PC-3 (cell line): ENCODE measurements around the gene MBTPS2. TPM values are rescaled to one million over a fixed set of nuclear protein-coding genes. Genes with fewer than 3 reads are reported as not detected.

ENCODE experiments used
- ATAC-seq: fragments of 200-7000 bp; cut with Tn5 transposase; 2 replicates; pipeline ENCODE4 v1.9.1; 2020; ENCODE audit warnings: mild to moderate bottlenecking, moderate library complexity
- BruUV-seq: library from RNA; stranded (reverse); fragments of 400-500 nt; replicated peaks from 2 replicates; lab custom pipeline; 2021; lab: Mats Ljungman, UMichigan
- CTCF ChIA-PET: fragments of 300-600 bp; sonication (Branson Sonifier 250); formaldehyde crosslinking; loops from one replicate; lab custom pipeline; 2022; ENCODE audit warnings: antibody characterized with exemption; lab: Charles Lee
- POLR2A ChIA-PET: fragments of 300-600 bp; sonication (Branson Sonifier 250); formaldehyde crosslinking; loops from one replicate; lab custom pipeline; 2022; ENCODE audit warnings: antibody characterized with exemption; ENCODE audit not compliant: unreplicated experiment; lab: Charles Lee
- DNase-seq: peaks from one replicate; pipeline ENCODE4 v3.0.0-alpha.2; 2015
- H2AFZ ChIP-seq: fragments of 300-600 bp; sonication (generic); 2 replicates; pipeline ENCODE4 v1.6.0; 2016; ENCODE audit warnings: antibody characterized with exemption, low read length
- H3F3A ChIP-seq: fragments of 300-600 bp; sonication (generic); one replicate; pipeline ENCODE4 v1.6.0; 2017; ENCODE audit warnings: antibody characterized with exemption, low read length, control low read depth, mild to moderate bottlenecking; ENCODE audit not compliant: unreplicated experiment
- H3K27ac ChIP-seq: fragments of 300-600 bp; sonication (generic); 2 replicates; pipeline ENCODE4 v1.5.1; 2016; ENCODE audit warnings: mild to moderate bottlenecking, low read length
- H3K27me3 ChIP-seq: fragments of 300-600 bp; sonication (generic); 2 replicates; pipeline ENCODE4 v1.6.1; 2016; ENCODE audit warnings: low read length, mixed read lengths
- H3K36me3 ChIP-seq: fragments of 300-600 bp; sonication (generic); 2 replicates; pipeline ENCODE4 v1.6.1; 2016; ENCODE audit warnings: low read depth, mixed run types, low read length, mixed read lengths
- H3K4me1 ChIP-seq: fragments of 300-600 bp; sonication (generic); 2 replicates; pipeline ENCODE4 v1.5.1; 2016; ENCODE audit warnings: low read length; ENCODE audit not compliant: insufficient read depth
- H3K4me2 ChIP-seq: fragments of 300-600 bp; sonication (generic); 2 replicates; pipeline ENCODE4 v1.6.0; 2016; ENCODE audit warnings: low read length
- H3K4me3 ChIP-seq: fragments of 300-600 bp; sonication (generic); 2 replicates; pipeline ENCODE4 v1.5.1; 2016; ENCODE audit warnings: mild to moderate bottlenecking, low read length, mixed read lengths
- H3K79me2 ChIP-seq: fragments of 300-600 bp; sonication (generic); 2 replicates; pipeline ENCODE4 v1.6.1; 2017; ENCODE audit warnings: low read length, mixed read lengths
- H3K9ac ChIP-seq: fragments of 300-600 bp; sonication (generic); 2 replicates; pipeline ENCODE4 v1.6.0; 2016; ENCODE audit warnings: mild to moderate bottlenecking, low read length
- H3K9me2 ChIP-seq: fragments of 300-600 bp; sonication (generic); replicated peaks from 2 replicates; pipeline ENCODE4 v1.6.1; 2016; ENCODE audit warnings: mixed run types, low read length, mixed read lengths
- H3K9me3 ChIP-seq: fragments of 300-600 bp; sonication (generic); 2 replicates; pipeline ENCODE4 v1.6.1; 2016; ENCODE audit warnings: low read length, mixed read lengths
- H4K20me1 ChIP-seq: fragments of 300-600 bp; sonication (generic); 2 replicates; pipeline ENCODE4 v1.6.1; 2016; ENCODE audit warnings: low read length, mixed read lengths
- CTCF ChIP-seq: fragments of 300-600 bp; sonication (generic); conservative IDR thresholded peaks from 2 replicates; pipeline ENCODE4 v1.5.1; 2017; ENCODE audit warnings: antibody characterized with exemption, low read depth, mild to moderate bottlenecking, low read length
- EZH2 ChIP-seq: fragments of 300-600 bp; sonication (generic); IDR thresholded peaks from one replicate; pipeline ENCODE4 v1.6.1; 2017; ENCODE audit warnings: antibody characterized with exemption, mild to moderate bottlenecking, low read length; ENCODE audit not compliant: unreplicated experiment
- EZH2phosphoT487 ChIP-seq: fragments of 300-600 bp; sonication (generic); IDR thresholded peaks from 2 replicates; pipeline ENCODE4 v1.6.1; 2018; ENCODE audit warnings: mild to moderate bottlenecking, antibody characterized with exemption, low read length, borderline replicate concordance
- intact Hi-C: fragments of 100-400 bp; cut with micrococcal nuclease; formaldehyde crosslinking; loops from 2 replicates; pipeline ENCODE4 v1.9.0; 2023
- total RNA-seq: library from RNA; depleted of rRNA; stranded (reverse); fragments of >200 nt; gene quantifications from 2 replicates; pipeline ENCODE4 v1.2.3, GENCODE V29; 2014

Gene MBTPS2
- total RNA-seq, 1 experiment from 2014 or later, result 5.8 TPM

GRCh38 chrX:21907260-21907659, 67.8 kb downstream of the MBTPS2 start:
- DNase-seq (no peak), ATAC-seq (no peak)
- Histone ChIP-seq H3K9me3 (no peaks in the 10 kb centered on the region), H3K4me1 (no peaks in the 10 kb centered on the region), H3K4me3 (no peak overlapping the region), H3K27ac (no peak overlapping the region), H3K27me3 (no peaks in the 10 kb centered on the region), H3K4me2 (no peak overlapping the region), H2AFZ (no peak overlapping the region), H3K79me2 (no peaks in the 10 kb centered on the region), H4K20me1 (no peaks in the 10 kb centered on the region), H3F3A (no peaks in the 10 kb centered on the region), H3K36me3 (no peaks in the 10 kb centered on the region), H3K9me2 (no peaks in the 10 kb centered on the region), H3K9ac (no peak overlapping the region)
- no peak for TF ChIP-seq CTCF
- no peak for TF ChIP-seq EZH2
- TF ChIP-seq EZH2phosphoT487, result no peak
- POLR2A ChIA-PET, result no interaction called here
- intact Hi-C loops, result no loop called here
- BruUV-seq, result no TSS peak
- CTCF ChIA-PET, result no interaction called here

- TF ChIP-seq CTCF (no peak), EZH2 (no peak), EZH2phosphoT487 (no peak)
- Histone ChIP-seq H3K4me3 (no peak overlapping the region), H3K79me2 (no peaks in the 10 kb centered on the region), H4K20me1 (no peaks in the 10 kb centered on the region), H3K9me3 (no peaks in the 10 kb centered on the region), H3F3A (no peaks in the 10 kb centered on the region), H2AFZ (no peak overlapping the region), H3K4me1 (no peaks in the 10 kb centered on the region), H3K27ac (no peak overlapping the region), H3K27me3 (no peaks in the 10 kb centered on the region), H3K9ac (no peak overlapping the region), H3K9me2 (no peaks in the 10 kb centered on the region), H3K36me3 (no peaks in the 10 kb centered on the region), H3K4me2 (no peak overlapping the region)
- ATAC-seq (no peak), DNase-seq (no peak)
- BruUV-seq, result no TSS peak
- intact Hi-C loops, result no loop called here
- ChIA-PET POLR2A (no interaction called here), CTCF (no interaction called here)
These were observed 72.1 kb downstream of the MBTPS2 start for GRCh38 chrX:21911481-21911880.

- no peaks in the 10 kb centered on the region for H3K79me2 ChIP-seq
- TF ChIP-seq EZH2phosphoT487, result no peak
- no peaks in the 10 kb centered on the region for H3K4me1 ChIP-seq
- H3F3A ChIP-seq, result no peaks in the 10 kb centered on the region
- H3K27me3 ChIP-seq, result no peaks in the 10 kb centered on the region
- no peak overlapping the region for H3K4me2 ChIP-seq
- no peaks in the 10 kb centered on the region for H3K9me3 ChIP-seq
- ATAC-seq, result no peak
- ChIA-PET POLR2A (no interaction called here), CTCF (no interaction called here)
- H3K9ac ChIP-seq, result no peak overlapping the region
- no peaks in the 10 kb centered on the region for H3K9me2 ChIP-seq
- BruUV-seq, result no TSS peak
- H2AFZ ChIP-seq, result no peak overlapping the region
- H3K36me3 ChIP-seq, result no peaks in the 10 kb centered on the region
- DNase-seq, result no peak
- intact Hi-C loops, result no loop called here
- no peaks in the 10 kb centered on the region for H4K20me1 ChIP-seq
- no peak overlapping the region for H3K4me3 ChIP-seq
- H3K27ac ChIP-seq, result no peak overlapping the region
These were observed 72.8 kb downstream of the MBTPS2 start for GRCh38 chrX:21912220-21912619.
